HG03571 (cell line): Measurements from ENCODE around the gene RNF115.
"Not testable (repeated sequence)": the region's sequence is repeated elsewhere in the genome, so short reads cannot be mapped to it uniquely, and the experiment has no call there.

Experiments
- ATAC-seq: cut with Tn5 transposase; IDR thresholded peaks from one replicate; pipeline ENCODE4 v1.9.1; 2021; ENCODE audit not compliant: unreplicated experiment

Gene RNF115

GRCh38 chr1:145782272-145783099, 41.4 kb downstream of the RNF115 start:
- no peak for ATAC-seq

GRCh38 chr1:145778146-145778540, 45.8 kb downstream of the RNF115 start:
- ATAC-seq: no peak

- ATAC-seq: no peak
These were observed 46.3 kb downstream of the RNF115 start for GRCh38 chr1:145777357-145778145.

- no peak for ATAC-seq
These were observed 50.5 kb downstream of the RNF115 start for GRCh38 chr1:145773423-145773822.

GRCh38 chr1:145771056-145771455, 52.8 kb downstream of the RNF115 start:
- ATAC-seq: no peak

GRCh38 chr1:145768004-145768403, 55.9 kb downstream of the RNF115 start:
- not testable (repeated sequence) for ATAC-seq

GRCh38 chr1:145766926-145767325, 57.0 kb downstream of the RNF115 start:
- not testable (repeated sequence) for ATAC-seq

- not testable (repeated sequence) for ATAC-seq
These were observed 58.1 kb downstream of the RNF115 start for GRCh38 chr1:145765585-145766360.

- ATAC-seq: not testable (repeated sequence)
These were observed 58.8 kb downstream of the RNF115 start for GRCh38 chr1:145765127-145765526.

GRCh38 chr1:145764231-145764940, 59.5 kb downstream of the RNF115 start:
- not testable (repeated sequence) for ATAC-seq

GRCh38 chr1:145762001-145762400, 61.9 kb downstream of the RNF115 start:
- ATAC-seq: not testable (repeated sequence)

GRCh38 chr1:145761498-145761897, 62.4 kb downstream of the RNF115 start:
- not testable (repeated sequence) for ATAC-seq

- not testable (repeated sequence) for ATAC-seq
These were observed 63.4 kb downstream of the RNF115 start for GRCh38 chr1:145760395-145760949.

- ATAC-seq: no peak
These were observed 64.2 kb downstream of the RNF115 start for GRCh38 chr1:145759721-145760120.

- ATAC-seq: no peak
These were observed 65.3 kb downstream of the RNF115 start for GRCh38 chr1:145758575-145758974.

- ATAC-seq: no peak
These were observed 65.8 kb downstream of the RNF115 start for GRCh38 chr1:145758116-145758515.

GRCh38 chr1:145757420-145757819, 66.5 kb downstream of the RNF115 start:
- ATAC-seq: no peak

- no peak for ATAC-seq
These were observed 72.3 kb downstream of the RNF115 start for GRCh38 chr1:145751491-145752037.

GRCh38 chr1:145750426-145750825, 73.5 kb downstream of the RNF115 start:
- no peak for ATAC-seq
